PC-3 (cell line): ENCODE measurements around the gene DMAP1.

Experiments
- CTCF ChIP-seq: fragments of 300-600 bp; sonication (generic); conservative IDR thresholded peaks from 2 replicates; pipeline ENCODE4 v1.5.1; 2017; ENCODE audit warnings: antibody characterized with exemption, low read depth, mild to moderate bottlenecking, low read length
- EZH2 ChIP-seq: fragments of 300-600 bp; sonication (generic); IDR thresholded peaks from one replicate; pipeline ENCODE4 v1.6.1; 2017; ENCODE audit warnings: antibody characterized with exemption, mild to moderate bottlenecking, low read length; ENCODE audit not compliant: unreplicated experiment

- TF ChIP-seq CTCF (no peak), EZH2 (no peak)
Measured at GRCh38 chr1:44174630-44175029, 38.6 kb upstream of the DMAP1 start.
